A549 (cell line): ENCODE measurements around the gene HFM1.

Source experiments
- RFX5 ChIP-seq: fragments of 450-650 bp; IDR thresholded peaks from 2 replicates; pipeline ENCODE4 v1.7.1; 2014; ENCODE audit warnings: antibody characterized with exemption, mild to moderate bottlenecking, moderate library complexity
- TF ChIP-seq, protein P1 (sequence below): fragments of >200 bp; sonication (Bioruptor Twin); formaldehyde crosslinking; IDR thresholded peaks from 3 replicates; pipeline ENCODE4 v1.5.1; 2016

- TF ChIP-seq, protein P1, sequence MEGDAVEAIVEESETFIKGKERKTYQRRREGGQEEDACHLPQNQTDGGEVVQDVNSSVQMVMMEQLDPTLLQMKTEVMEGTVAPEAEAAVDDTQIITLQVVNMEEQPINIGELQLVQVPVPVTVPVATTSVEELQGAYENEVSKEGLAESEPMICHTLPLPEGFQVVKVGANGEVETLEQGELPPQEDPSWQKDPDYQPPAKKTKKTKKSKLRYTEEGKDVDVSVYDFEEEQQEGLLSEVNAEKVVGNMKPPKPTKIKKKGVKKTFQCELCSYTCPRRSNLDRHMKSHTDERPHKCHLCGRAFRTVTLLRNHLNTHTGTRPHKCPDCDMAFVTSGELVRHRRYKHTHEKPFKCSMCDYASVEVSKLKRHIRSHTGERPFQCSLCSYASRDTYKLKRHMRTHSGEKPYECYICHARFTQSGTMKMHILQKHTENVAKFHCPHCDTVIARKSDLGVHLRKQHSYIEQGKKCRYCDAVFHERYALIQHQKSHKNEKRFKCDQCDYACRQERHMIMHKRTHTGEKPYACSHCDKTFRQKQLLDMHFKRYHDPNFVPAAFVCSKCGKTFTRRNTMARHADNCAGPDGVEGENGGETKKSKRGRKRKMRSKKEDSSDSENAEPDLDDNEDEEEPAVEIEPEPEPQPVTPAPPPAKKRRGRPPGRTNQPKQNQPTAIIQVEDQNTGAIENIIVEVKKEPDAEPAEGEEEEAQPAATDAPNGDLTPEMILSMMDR, result no peak
- TF ChIP-seq RFX5, result no peak
Observed at GRCh38 chr1:91226741-91227140, 177.9 kb downstream of the HFM1 start.
